Measurements from ENCODE around the gene CAPN10. TPM values are rescaled to one million over a fixed set of nuclear protein-coding genes. Genes with fewer than 3 reads are reported as not detected.

CAPN10 gene
- polyA plus RNA-seq, 3 donors, result 30.9 to 37.6 (median 34.7) TPM

DNA sequence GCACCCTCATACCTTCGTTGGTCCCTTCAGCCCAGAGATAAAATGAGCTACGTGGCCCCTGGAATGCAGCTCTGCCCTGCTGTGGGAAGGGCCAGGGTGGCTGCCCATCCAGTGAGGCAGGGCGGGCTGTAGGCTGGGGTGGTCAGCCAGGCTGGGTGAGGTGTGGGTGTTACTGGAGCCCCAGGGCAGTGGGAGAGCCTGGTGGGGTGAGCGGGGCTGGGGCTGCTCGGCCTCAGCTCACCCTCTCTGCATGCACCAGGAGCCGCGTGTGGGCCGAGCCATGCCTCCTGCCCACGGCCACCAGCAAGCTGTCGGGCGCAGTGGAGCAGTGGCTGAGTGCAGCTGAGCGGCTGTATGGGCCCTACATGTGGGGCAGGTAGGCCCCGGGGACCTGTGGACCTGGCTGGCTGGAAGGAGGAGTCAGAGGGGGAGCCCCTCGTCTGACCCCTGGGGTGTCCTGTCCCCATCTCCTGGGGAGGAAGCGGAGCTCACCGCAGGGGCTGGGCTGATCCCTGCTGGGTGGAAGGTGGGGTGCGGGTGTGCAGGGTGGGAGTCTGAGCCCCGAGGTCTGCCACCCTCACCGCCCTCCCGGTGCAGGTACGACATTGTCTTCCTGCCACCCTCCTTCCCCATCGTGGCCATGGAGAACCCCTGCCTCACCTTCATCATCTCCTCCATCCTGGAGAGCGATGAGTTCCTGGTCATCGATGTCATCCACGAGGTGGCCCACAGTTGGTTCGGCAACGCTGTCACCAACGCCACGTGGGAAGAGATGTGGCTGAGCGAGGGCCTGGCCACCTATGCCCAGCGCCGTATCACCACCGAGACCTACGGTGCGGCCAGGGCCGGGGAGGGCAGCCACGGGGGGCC is 12.8 kb upstream of the CAPN10 start:
- DNase-seq, result no peak

DNA sequence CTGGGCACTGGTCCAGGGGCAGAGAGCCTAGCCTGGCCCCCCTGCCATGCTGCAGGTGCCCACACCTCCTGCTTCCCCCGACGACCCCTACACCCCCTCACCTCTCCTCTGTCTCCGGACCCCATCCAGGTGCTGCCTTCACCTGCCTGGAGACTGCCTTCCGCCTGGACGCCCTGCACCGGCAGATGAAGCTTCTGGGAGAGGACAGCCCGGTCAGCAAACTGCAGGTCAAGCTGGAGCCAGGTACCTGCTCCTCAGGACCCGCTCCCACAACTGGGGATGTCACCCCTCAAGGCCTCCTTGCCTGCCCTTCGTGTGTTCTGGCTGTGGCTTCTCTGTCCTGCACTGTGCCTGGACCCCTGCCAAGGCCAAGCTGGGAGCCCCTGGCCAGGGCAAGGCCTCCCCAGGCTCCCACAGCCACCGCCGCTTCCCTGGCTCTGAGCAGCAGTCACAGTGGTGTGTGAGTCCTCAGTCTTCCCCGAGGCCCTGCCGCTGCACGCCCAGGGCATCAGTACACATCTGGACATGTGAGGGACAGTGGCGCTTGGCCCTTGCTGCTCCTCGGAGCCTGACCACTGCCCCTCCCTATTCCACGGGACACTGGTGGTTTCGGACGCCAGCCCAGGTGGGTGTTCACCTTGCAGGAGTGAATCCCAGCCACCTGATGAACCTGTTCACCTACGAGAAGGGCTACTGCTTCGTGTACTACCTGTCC is 12.0 kb upstream of the CAPN10 start:
- no peak for DNase-seq

DNA sequence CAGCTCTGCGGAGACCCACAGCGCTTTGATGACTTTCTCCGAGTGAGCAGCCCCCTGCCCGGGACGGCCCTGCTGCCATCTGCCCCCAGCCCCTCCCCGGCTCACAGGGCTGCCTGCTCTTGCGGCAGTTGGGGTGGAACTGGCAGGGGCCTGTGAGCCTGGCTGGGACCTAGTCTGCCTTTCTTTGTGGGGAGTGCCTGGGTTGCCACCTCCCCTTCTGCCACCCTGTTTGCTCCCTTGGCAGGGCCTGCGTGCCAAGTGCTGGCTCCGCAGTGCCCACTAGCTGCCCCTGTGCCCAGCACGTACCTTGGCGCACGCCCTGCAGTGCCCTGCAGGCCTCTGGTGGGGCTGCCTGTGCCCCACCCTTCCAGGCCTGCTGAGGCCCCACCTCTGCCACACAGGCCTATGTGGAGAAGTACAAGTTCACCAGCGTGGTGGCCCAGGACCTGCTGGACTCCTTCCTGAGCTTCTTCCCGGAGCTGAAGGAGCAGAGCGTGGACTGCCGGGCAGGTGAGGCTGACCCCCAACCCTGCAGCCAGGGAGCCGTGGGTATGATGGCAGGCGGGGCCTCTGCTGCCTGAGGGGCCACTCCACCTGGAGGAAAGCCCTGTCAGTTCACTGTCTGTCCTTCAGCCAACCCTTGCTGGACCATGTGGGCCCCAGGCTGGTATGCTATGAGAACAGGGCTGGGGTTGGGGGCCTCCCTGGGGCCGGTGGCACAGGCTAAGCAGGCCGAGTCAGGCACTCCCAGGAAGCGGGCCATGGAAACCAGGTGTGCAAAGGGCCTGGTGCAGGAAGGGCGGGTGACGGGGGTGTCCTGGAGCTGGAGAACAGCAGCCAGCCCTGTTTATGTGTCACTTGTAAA is 11.2 kb upstream of the CAPN10 start:
- no peak for DNase-seq

DNA sequence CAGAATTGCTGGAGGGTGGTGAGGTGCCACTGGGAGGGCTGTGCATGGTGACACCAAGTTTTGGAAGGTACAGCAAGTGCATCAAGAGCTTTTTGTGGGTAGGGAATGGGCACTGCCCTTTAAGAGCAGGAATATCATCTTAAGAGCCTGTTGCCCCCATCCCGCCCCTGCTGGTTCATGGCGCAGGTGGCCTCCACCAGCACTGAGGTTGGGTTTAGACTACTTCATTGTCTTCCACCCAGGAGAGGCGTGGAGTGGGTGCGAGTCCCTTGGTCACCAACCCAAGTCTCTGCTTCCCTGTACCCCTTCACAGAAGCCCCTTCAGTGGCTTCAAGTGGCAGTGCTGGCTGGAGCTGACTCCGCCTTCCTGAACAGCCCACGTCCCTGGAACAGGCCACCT is 10.5 kb upstream of the CAPN10 start:
- no peak for DNase-seq

DNA sequence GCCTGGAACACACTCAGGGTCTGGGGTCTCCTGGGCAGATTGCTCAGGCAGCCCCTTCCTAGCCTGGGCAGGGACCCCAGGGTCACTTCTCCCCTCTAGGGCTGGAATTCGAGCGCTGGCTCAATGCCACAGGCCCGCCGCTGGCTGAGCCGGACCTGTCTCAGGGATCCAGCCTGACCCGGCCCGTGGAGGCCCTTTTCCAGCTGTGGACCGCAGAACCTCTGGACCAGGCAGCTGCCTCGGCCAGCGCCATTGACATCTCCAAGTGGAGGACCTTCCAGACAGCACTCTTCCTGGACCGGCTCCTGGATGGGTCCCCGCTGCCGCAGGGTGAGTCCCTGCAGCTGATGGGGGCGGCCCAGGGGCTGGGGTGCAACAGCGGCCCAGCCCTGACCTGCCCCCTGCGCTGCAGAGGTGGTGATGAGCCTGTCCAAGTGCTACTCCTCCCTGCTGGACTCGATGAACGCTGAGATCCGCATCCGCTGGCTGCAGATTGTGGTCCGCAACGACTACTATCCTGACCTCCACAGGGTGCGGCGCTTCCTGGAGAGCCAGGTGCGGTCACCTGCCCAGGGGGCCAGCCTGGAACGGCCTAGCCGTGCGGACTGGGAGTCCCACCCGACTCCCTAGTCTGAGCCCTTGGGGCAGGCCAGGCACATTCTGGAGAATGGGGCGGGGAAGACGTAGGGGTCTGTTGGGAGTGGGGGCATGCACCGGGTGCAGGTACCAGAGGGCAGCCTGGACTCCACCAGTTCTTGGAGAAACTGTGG is 9.9 kb upstream of the CAPN10 start:
- DNase-seq, result no peak

DNA sequence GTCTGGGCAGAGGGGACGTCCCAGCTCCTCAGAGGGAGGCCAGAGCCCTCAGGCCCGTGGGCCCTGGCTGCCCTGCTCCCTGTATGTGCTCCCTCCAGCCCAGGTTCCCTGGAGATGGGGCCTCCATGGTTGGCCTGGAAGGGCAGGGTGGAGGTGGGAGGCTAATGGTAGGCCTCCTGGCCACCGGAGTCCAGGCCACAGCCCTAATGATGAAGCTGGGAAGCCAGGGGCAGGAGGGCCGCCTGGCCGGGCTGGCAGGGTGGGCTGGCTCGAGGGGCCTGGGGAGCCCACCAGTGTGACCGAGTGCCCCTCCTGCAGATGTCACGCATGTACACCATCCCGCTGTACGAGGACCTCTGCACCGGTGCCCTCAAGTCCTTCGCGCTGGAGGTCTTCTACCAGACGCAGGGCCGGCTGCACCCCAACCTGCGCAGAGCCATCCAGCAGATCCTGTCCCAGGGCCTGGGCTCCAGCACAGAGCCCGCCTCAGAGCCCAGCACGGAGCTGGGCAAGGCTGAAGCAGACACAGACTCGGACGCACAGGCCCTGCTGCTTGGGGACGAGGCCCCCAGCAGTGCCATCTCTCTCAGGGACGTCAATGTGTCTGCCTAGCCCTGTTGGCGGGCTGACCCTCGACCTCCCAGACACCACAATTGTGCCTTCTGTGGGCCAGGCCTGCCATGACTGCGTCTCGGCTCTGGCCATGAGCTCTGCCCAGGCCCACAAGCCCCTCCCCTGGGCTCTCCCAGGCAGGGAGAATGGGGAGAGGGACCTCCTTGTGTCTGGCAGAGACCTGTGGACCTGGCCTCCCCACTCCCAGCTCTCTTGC is 9.0 kb upstream of the CAPN10 start:
- no peak for DNase-seq

DNA sequence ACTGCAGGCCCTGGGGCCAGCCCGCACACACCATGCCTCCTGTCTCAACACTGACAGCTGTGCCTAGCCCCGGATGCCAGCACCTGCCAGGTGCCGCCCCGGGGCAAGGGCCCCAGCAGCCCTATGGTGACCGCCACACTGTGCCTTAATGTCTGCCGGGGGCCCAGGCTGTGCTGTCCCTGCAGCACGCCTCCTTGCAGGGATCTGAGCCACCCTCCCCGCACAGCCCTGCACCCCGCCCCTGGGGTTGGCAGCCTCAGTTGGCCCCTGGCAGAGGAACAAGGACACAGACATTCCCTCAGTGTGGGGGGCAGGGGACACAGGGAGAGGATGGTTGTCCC is 8.5 kb upstream of the CAPN10 start:
- no peak for DNase-seq

DNA sequence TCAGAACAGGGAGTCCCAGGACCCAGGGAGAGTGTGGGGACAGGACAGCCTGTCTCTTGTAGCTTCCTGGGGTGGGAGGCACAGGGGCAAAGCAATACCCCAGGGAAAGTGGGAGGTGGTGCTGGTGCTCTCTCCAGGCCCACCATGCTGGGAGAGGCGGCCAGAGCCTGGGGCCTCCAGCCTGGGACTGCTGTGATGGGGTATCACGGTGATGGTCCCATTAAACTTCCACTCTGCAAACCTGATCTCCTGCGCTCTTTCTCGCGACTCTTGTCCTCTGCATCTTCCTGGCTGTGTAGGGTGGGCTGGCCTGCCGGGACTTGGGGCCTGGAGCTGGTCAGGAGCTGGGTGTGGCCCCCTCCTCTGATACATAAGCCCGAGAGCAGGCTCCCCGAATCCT is 8.0 kb upstream of the CAPN10 start:
- no peak for DNase-seq

DNA sequence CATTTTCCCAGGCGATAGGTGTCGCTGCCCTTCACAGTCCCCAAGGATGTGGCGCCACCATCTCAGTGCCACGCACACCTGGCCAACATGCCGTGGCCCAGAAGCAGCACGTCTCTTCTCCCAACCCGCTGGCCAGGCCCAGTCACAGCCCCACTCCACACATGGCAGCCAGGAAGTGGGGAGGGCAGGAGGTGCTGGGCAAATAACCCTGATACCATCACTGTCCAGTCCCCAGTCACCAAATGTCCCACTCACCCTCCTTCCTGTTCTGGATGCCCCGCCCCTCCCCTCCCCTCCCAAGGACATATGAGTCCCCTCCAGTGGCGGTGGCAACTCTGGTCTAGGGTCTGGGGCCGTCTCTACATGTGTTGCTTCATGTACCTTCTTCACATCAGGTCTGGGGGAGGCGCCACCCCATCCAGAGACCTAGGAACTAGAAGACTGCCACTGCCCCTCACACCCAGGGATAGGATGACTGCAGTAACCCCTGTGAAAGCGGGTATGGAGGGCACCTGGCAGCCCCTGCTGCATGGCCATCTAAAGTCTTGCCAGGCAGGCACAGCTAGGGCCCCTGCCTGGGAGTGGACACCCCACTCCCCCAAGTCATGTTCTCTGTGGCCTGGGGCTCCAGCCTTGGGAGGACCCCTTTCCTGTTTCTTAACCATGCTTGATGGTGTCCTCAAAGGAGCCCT is 7.3 kb upstream of the CAPN10 start:
- DNase-seq, result no peak

DNA sequence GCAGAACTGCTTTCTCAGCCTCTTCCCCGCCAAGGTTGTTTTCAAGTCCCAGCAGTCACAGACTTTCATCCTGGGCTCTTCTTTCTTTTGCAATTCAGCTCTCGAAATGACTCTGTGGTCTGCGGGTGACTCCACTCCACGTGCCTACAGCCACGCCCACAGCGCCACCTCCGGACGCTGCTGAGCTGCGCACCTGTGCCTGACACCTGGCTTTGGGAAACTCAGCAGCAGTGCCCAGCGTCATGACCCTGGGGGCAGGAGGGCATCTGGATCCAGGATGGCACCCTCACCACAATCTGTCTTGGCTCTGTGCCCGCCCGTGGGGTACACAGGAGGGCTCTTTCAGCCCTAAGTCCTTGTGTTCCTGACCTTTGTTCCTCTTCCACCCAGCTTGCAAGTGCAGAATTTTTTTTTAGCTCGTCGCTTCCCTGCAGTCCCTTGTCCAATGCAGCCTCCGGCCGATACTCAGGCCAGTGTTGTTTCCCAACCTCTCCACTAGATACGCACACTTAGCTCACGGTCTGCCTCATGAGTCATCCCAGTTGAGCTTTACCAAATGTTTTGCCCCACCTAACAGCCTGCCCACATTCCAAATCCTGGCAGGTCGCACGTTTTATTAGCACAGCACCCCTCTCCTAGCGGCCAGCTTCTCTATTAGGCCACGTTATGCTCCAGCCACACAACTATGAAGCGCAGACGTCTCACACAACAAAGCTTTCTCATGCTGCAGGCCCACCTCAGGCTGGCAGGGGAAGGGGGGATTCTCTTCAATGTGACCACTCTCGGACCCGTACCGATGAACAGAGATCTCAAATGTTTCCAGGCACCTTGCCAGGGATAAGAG is 6.5 kb upstream of the CAPN10 start:
- DNase-seq, result no peak

DNA sequence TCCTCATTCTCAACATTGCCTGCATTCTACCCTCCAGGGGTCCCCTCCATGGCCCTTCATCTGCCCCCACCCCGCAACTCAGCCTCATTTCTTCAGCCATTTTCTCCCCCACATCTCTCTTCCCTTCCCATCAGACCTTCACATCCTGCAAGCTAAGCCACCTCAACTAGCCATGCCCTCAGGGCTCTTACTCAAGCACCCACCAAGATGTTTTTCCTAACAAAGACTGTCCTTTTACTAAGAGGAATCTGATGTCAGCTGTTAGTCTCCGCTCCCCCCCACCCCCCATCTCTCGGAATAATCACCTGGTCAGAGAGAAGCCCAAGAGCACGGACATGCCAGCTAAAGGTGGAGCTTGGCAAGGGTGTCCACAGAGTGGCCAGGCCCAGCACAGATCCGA is 4.7 kb upstream of the CAPN10 start:
- DNase-seq, result no peak

DNA sequence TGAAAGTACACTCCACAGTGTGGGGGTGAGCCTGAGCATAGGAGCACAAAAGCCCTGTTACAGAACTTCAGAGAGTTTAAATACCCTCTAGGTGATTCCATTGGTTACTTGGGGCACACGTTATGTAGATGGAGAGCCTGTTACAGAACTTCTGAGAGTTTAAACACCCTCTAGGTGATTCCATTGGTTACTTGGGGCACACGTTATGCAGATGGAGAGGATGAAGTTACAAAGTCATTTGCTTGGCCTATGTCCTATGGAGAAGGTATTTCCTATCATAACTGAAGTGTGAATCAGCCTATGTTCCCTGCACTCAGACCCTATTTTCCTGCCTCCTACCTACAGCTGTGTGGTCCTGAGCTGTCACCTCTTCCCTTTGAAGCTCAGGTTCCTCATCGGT is 3.8 kb upstream of the CAPN10 start:
- DNase-seq, result no peak

DNA sequence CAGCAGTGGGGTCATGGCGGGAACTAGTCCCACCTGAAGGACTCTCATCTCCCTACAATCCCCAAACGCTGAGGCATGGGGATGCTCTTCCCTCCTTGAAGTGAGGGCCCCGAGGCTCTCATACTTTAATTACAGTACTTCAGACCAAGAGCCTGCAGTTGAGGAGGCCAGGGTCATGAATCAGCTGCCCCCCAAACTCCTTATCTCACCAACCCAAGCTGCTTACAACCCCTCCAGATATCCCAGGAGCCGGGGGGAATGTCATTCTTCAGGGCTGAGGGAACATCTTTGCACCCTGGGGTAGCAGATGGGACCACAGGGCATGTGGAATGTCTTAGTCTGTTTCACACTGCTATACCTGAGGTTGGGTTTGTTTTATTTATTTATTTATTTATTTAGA is 2.8 kb upstream of the CAPN10 start:
- DNase-seq, result no peak

DNA sequence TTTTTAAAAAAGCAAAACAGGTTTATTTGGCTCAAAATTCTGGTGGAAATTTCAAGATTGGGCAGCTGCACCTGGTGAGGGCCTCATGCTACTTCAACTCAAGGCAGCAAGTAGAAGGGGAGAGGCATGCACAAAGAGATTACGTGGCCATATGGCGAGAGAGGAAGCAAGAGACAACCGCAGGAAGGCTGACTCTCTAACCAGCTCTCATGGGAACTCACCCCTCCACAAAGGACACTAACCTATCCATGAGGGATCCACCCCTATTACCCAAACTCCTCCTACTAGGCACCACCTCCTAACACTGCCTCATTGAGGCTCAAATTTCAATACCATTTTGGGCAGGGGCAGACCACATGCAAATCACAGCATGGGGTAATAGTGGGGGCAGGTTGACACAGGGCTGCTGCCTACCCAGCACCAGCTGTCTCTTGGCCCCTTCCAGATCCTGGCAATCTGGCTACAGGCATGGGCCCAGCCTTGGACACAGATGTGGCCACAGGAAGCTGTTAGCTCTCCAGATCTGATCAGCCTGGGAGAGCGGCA is 2.0 kb upstream of the CAPN10 start:
- DNase-seq, result no peak

DNA sequence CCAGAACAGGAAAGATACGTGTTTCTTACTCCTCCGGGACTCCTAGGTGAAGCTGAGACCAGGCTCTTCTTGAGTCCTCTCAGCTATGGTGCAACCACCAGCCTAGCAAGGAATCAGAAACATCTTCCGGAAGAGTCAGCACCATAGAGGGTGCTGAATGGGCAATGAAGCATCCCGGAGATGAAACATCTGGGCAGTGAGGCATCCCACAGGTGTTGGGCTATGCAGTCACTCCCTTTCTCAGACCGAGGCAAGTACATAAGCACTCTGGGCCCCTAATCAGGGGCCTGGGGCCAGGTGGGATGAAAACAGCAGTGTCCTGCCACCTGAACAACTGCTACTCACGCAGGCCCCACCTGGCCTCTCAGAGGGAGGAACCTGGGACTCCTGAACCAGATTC is 1.4 kb upstream of the CAPN10 start:
- no peak for DNase-seq

DNA sequence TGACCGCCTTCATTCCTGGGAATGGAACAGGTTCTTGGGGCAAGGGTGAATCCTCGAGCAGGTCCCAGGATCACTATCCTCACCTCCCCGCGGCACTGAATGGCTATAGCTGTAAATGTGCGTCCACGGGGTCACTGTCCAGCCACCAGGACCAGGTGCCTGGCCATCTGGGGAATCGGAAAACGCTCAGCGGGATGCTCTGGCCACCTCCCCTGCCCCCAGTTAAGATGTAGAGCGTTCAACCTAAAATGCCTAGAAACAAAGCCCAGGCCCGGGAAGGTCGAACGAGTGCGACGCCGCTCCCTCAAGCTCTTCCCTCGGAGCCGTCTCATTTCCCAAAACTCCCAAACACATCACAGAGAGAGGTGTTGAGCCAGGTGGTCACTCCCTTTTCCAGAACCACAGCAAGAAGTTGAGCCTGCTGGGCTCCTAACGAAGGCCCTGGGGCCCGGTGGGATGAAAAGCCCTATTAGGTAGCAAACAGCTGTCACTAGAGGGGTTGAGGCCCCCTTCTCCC is 795 bp upstream of the CAPN10 start:
- no peak for DNase-seq

DNA sequence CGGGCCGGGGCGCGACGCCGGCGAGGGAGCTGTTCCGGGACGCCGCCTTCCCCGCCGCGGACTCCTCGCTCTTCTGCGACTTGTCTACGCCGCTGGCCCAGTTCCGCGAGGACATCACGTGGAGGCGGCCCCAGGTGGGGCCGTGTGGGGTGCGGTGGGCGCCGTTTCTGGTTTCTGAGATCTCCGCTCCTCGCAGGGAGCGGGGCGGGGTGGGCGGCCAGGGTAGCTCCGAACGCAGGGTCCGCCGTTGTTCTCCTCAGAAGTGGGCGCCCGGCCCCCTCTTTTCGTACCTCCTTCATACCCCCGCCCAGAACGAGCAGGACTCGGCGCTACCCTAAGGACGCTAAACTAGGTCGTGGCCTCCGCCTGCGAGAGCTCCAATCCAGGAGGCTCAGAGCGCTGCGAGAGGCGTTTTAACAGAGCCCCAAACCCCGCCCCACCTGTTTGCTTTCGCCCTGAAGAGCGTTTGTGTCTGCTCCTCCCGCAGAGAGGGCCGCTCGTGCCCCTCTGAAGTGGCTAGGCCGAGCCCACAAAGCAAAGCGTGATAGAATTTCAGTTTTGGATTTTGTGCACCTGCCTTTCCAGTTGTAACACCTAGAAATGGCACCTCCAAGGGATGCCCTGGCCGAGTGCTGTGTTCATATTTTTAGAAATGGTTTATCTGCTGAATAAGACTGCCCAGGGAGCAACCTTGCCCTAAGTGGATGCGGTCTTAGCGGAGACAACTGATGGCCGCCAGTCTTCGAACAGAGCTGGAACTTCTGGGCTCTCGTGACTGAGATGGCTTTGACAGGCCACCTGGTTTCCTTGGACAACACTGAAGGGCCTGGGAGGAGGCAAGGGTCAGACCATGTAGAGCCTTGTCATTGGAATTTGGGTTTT is 626 bp downstream of the CAPN10 start:
- no peak for DNase-seq
